RWPE1 (cell line): Measurements from ENCODE around the gene HMG20A.

Source experiments
- CTCF ChIA-PET: fragments of 350-600 bp; sonication (Branson Sonifier 250); formaldehyde crosslinking; extraction: SDS; loops from one replicate; lab custom pipeline; 2021; lab: Yijun Ruan, JAX
- POLR2A ChIA-PET: fragments of 400-600 bp; formaldehyde crosslinking; extraction: SDS; loops from one replicate; lab custom pipeline; 2020; ENCODE audit warnings: antibody characterized with exemption; ENCODE audit not compliant: low non-redundant PET; lab: Yijun Ruan, JAX
- DNase-seq: peaks from one replicate; pipeline ENCODE4 v3.0.0; 2012; ENCODE audit warnings: low spot score
- H3K27ac ChIP-seq: fragments of 450-650 bp; 2 replicates; pipeline ENCODE4 v1.5.1; 2017
- CTCF ChIP-seq: fragments of 450-650 bp; conservative IDR thresholded peaks from 2 replicates; pipeline ENCODE4 v1.5.1; 2017; ENCODE audit warnings: low read depth, mild to moderate bottlenecking

Gene HMG20A

GRCh38 chr15:77528290-77528967 is 107.7 kb downstream of the HMG20A start:
- DNase-seq = no peak
- H3K27ac ChIP-seq = no peak overlapping the region
- POLR2A ChIA-PET = no interaction called here
- CTCF ChIA-PET = interaction anchor here (1.6 kb wide), 1 partner anchor 15 kb away, joined by 7 read pairs; no protein-coding TSS in a partner anchor
- no peak for TF ChIP-seq CTCF

GRCh38 chr15:77528968-77529319 is 108.3 kb downstream of the HMG20A start:
- no peak for TF ChIP-seq CTCF
- POLR2A ChIA-PET = no interaction called here
- H3K27ac ChIP-seq = no peak overlapping the region
- CTCF ChIA-PET = interaction anchor here (1.6 kb wide), 1 partner anchor 14 kb away, joined by 7 read pairs; no protein-coding TSS in a partner anchor
- no peak for DNase-seq

DNA sequence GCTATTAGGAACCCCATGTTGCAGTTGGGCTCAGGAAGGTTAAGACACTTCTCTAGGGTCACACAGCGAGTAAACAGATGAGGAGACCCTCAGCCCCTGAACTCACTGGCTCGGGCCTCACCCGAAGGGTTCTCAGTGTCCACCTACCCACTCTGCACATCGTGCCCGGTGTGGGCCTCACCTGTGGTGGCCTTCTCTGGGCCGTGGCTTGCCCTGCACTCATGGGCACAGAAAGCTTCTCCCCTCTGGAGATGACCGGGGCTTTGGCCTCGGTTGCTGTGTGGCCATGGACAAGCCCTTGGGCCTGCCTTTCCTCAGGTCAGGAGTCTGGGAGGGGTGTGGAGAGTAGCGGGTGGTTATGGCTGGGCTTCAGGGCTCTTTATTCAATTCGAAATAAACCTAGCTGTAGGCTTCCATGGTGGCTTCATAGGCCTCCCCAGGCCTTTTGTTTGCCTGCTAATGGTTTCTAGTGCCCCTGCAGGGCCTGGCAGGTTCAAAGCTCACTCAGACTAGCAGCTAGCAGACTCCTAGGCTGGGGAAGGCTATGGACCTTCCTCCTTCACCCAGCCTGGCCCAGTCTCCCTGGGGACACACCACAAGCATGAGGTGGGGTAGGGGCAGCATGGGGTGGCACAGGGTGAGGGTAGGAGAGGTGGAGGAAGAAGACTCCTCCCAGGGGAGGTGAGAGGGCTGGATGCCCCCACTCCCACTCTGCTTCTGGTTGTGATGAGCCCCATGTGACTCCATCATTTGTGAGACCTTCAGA is 108.9 kb downstream of the HMG20A start:
- CTCF ChIA-PET = interaction anchor here (1.6 kb wide), 1 partner anchor 14 kb away, joined by 7 read pairs; no protein-coding TSS in a partner anchor
- no peak for TF ChIP-seq CTCF
- POLR2A ChIA-PET = no interaction called here
- no peak for DNase-seq
- no peak overlapping the region for H3K27ac ChIP-seq

DNA sequence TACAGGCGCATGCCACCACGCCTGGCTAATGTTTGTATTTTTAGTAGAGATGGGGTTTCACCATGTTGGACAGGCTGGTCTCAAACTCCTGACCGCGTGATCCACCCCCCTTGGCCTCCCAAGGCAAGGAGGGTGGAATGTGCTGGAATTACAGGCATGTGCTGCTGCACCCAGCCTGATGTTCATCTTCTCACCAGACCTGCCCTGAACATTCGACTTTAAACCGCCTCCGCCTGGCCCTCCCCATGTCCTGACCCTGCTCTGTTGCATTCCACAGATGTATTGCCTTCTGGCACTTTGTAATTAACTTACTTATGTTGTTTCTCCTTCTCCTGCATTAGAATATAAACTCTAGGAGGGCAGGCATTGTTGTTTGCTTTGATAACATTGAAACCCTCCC is 109.9 kb downstream of the HMG20A start:
- ChIA-PET CTCF (no interaction called here), POLR2A (no interaction called here)
- no peak for TF ChIP-seq CTCF
- DNase-seq = no peak
- H3K27ac ChIP-seq = no peak overlapping the region

DNA sequence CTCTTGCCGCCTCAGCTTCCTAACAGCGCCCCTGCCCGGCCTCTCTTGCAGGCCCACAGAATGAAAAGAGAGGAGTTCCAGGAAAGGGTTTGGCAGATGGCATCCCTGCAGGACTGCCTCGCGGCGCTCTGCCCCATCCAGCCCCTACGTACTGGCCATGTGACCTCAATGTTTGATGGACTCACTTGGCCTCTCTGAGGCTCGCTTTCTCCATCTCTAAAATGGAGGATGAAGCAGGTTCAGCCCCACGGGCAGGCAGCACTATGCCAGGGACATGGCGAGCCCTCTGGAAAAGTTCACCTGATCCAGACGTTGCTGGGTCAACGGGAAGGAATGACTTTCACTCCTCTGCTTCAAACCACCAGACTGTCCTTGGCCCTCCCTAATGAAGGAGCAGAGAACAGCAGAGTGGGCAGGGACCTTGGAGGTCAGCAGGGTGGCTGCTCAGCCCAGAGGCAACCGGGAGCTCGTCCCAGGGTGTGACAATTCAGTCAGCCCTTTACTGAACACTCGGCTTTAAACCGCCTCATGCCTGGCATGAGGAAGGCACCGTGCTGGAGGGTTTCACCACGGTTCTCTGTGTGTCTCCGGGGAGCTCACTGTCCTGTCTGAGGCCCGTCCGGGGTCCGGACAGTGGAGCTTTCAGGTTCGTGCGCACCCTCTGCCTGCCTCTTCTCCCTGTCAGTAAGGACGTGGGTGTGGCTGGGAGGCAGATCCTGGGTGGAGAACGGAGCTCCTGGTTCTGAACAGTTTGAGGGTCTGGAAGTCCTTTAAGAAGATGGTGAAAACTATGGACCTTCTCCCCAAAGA is 110.7 kb downstream of the HMG20A start:
- DNase-seq = no peak
- no peak for TF ChIP-seq CTCF
- ChIA-PET CTCF (interaction anchor here (1.8 kb wide), 1 partner anchor 12 kb away, joined by 9 read pairs; no protein-coding TSS in a partner anchor), POLR2A (no interaction called here)
- H3K27ac ChIP-seq = no peak overlapping the region
